Activated CD8-positive, alpha-beta memory T cell treated with anti-CD3 and anti-CD28 coated beads for 36 hours (primary cell): ENCODE measurements around the gene ANP32E. TPM values are rescaled to one million over a fixed set of nuclear protein-coding genes. Genes with fewer than 3 reads are reported as not detected.
"Not testable (repeated sequence)": the region's sequence is repeated elsewhere in the genome, so short reads cannot be mapped to it uniquely, and the experiment has no call there.

Source experiments
- CTCF ChIA-PET: fragments of 350-600 bp; sonication (Branson Sonifier 250); formaldehyde crosslinking; loops from one replicate; lab custom pipeline; 2021; ENCODE audit warnings: antibody characterized with exemption; lab: Charles Lee
- POLR2A ChIA-PET: fragments of 350-600 bp; sonication (Branson Sonifier 250); formaldehyde crosslinking; loops from one replicate; lab custom pipeline; 2021; ENCODE audit warnings: antibody characterized with exemption; lab: Charles Lee
- total RNA-seq, 2 experiments: library from RNA; stranded (reverse); gene quantifications; one replicate each; pipeline ENCODE4 v1.2.3, GENCODE V29; 2021

The ANP32E gene
- total RNA-seq, 2 experiments from 2014 or later: 161 TPM

GRCh38 chr1:150259758-150260669, 24.1 kb upstream of the ANP32E start:
- ChIA-PET POLR2A (no interaction called here), CTCF (interaction anchor here (0.8 to 1.1 kb wide), 2 partner anchors 21 to 256 kb away, joined by 3 read pairs; no protein-coding TSS in a partner anchor)

- ChIA-PET POLR2A (no interaction called here), CTCF (interaction anchor here (0.8 to 1.1 kb wide), 2 partner anchors 22 to 257 kb away, joined by 3 read pairs; no protein-coding TSS in a partner anchor)
Measured at GRCh38 chr1:150259217-150259616, 23.3 kb upstream of the ANP32E start.

- ChIA-PET POLR2A (interaction anchor here (0.7 kb wide), 1 partner anchor 311 kb away, joined by 5 read pairs; no protein-coding TSS in a partner anchor), CTCF (no interaction called here)
Measured at GRCh38 chr1:150257624-150258585, 22.0 kb upstream of the ANP32E start, which contains the start of gene CA14. Gene CA14 (plus strand): TSS chr1:150257774. CDS start chr1:150258129, 355 bp downstream.

- CTCF ChIA-PET: interaction anchor here (0.6 to 3.1 kb wide), 17 partner anchors 12 to 304 kb away, joined by 3 to 17 read pairs (median 4); partner anchors contain the start of genes APH1A, C1orf54 and CIART
Measured at GRCh38 chr1:150256554-150257341, 20.8 kb upstream of the ANP32E start.

GRCh38 chr1:150256198-150256553, 20.3 kb upstream of the ANP32E start:
- ChIA-PET POLR2A (interaction anchor here (0.6 kb wide), 1 partner anchor 167 kb away, joined by 3 read pairs; no protein-coding TSS in a partner anchor), CTCF (interaction anchor here (0.6 to 3.1 kb wide), 17 partner anchors 13 to 305 kb away, joined by 3 to 17 read pairs (median 4); partner anchors contain the start of genes APH1A, C1orf54 and CIART)

More at GRCh38 chr1:150256554-150257341, 20.8 kb upstream of the ANP32E start:
- POLR2A ChIA-PET: no interaction called here

GRCh38 chr1:150249936-150250335, 14.0 kb upstream of the ANP32E start:
- POLR2A ChIA-PET: interaction anchor here (0.6 kb wide), 1 partner anchor 234 kb away, joined by 10 read pairs; no protein-coding TSS in a partner anchor
- CTCF ChIA-PET: interaction anchor here (1.3 kb wide), 1 partner anchor 12 kb away, joined by 3 read pairs; no protein-coding TSS in a partner anchor

- POLR2A ChIA-PET: no interaction called here
- CTCF ChIA-PET: no interaction called here
Measured at GRCh38 chr1:150243003-150243402, 7.1 kb upstream of the ANP32E start.

GRCh38 chr1:150237746-150238145, 1.8 kb upstream of the ANP32E start:
- ChIA-PET POLR2A (no interaction called here), CTCF (no interaction called here)

- CTCF ChIA-PET: not testable (repeated sequence)
- POLR2A ChIA-PET: interaction anchor here (0.6 kb wide), 1 partner anchor 227 kb away, joined by 3 read pairs; the partner anchor contains the start of gene OTUD7B
Measured at GRCh38 chr1:150237176-150237575, 1.3 kb upstream of the ANP32E start.

- CTCF ChIA-PET: no interaction called here
- POLR2A ChIA-PET: interaction anchor here (0.6 kb wide), 3 partner anchors 19 to 281 kb away, joined by 3 to 6 read pairs (median 3); partner anchors contain the start of gene OTUD7B
Measured at GRCh38 chr1:150236614-150237100, 745 bp upstream of the ANP32E start.

- ChIA-PET CTCF (no interaction called here), POLR2A (interaction anchor here (0.5 to 1.0 kb wide), 7 partner anchors 34 to 348 kb away, joined by 3 read pairs; a partner anchor contains a TSS)
Measured at GRCh38 chr1:150235294-150235851, 539 bp downstream of the ANP32E start.

GRCh38 chr1:150234566-150235293, 1.2 kb downstream of the ANP32E start:
- CTCF ChIA-PET: interaction anchor here (1.7 to 2.0 kb wide), 2 partner anchors 20 to 21 kb away, joined by 5 to 8 read pairs; no protein-coding TSS in a partner anchor

GRCh38 chr1:150234309-150234565, 1.7 kb downstream of the ANP32E start:
- CTCF ChIA-PET: interaction anchor here (0.6 to 2.0 kb wide), 3 partner anchors 20 to 247 kb away, joined by 3 to 8 read pairs (median 5); no protein-coding TSS in a partner anchor
- POLR2A ChIA-PET: interaction anchor here (0.6 to 1.5 kb wide), 10 partner anchors 11 to 692 kb away, joined by 3 to 7 read pairs (median 5); partner anchors contain the start of gene MCL1

More at GRCh38 chr1:150234566-150235293, 1.2 kb downstream of the ANP32E start:
- POLR2A ChIA-PET: interaction anchor here (0.6 to 1.5 kb wide), 4 partner anchors 131 to 692 kb away, joined by 3 to 6 read pairs (median 4); a partner anchor contains a TSS

- ChIA-PET POLR2A (interaction anchor here (0.6 to 1.5 kb wide), 13 partner anchors 10 to 825 kb away, joined by 3 to 9 read pairs (median 5); partner anchors contain the start of gene MCL1), CTCF (interaction anchor here (0.6 to 2.0 kb wide), 5 partner anchors 19 to 247 kb away, joined by 3 to 8 read pairs (median 4); no protein-coding TSS in a partner anchor)
Measured at GRCh38 chr1:150233359-150234308, 2.3 kb downstream of the ANP32E start.

- CTCF ChIA-PET: interaction anchor here (0.7 to 2.0 kb wide), 4 partner anchors 19 to 160 kb away, joined by 3 to 8 read pairs (median 4); no protein-coding TSS in a partner anchor
- POLR2A ChIA-PET: interaction anchor here (0.6 to 1.5 kb wide), 5 partner anchors 20 to 826 kb away, joined by 3 to 9 read pairs (median 6); a partner anchor contains a TSS
Measured at GRCh38 chr1:150232921-150233320, 3.0 kb downstream of the ANP32E start.
